ENCODE results near the gene RALGPS2. TPM values are rescaled to one million over a fixed set of nuclear protein-coding genes. Genes with fewer than 3 reads are reported as not detected.
A peak's percentile ranks its signal among the peaks of the same experiment; 100 is the strongest.

The RALGPS2 gene
- total RNA-seq, 1 donor from 2014 or later, result 24.6 TPM

GRCh38 chr1:178916448-178917174 is 191.6 kb downstream of the RALGPS2 start:
- peak; percentile 75 for ATAC-seq
- DNase-seq (ENCODE audit: low spot score), result no peak

- peak; percentile 56 for ATAC-seq
- no peak for DNase-seq (ENCODE audit: low spot score)
Measured at GRCh38 chr1:178918308-178918707, 193.3 kb downstream of the RALGPS2 start.

GRCh38 chr1:178918955-178919354 is 193.9 kb downstream of the RALGPS2 start:
- ATAC-seq (peak; percentile 6), DNase-seq (ENCODE audit: low spot score) (peak; percentile 49)

- no peak for ATAC-seq
- DNase-seq (ENCODE audit: low spot score), result no peak
Measured at GRCh38 chr1:178919581-178919980, 194.5 kb downstream of the RALGPS2 start.

GRCh38 chr1:178921499-178921898 is 196.5 kb downstream of the RALGPS2 start:
- ATAC-seq, result no peak

GRCh38 chr1:178923512-178923911 is 198.5 kb downstream of the RALGPS2 start:
- ATAC-seq, result no peak

More at GRCh38 chr1:178921499-178921898, 196.5 kb downstream of the RALGPS2 start:
- DNase-seq (ENCODE audit: low spot score), result no peak

GRCh38 chr1:178926046-178926445 is 201.0 kb downstream of the RALGPS2 start:
- no peak for ATAC-seq
- DNase-seq (ENCODE audit: low spot score), result no peak

More at GRCh38 chr1:178923512-178923911, 198.5 kb downstream of the RALGPS2 start:
- DNase-seq (ENCODE audit: low spot score), result no peak

- DNase-seq (ENCODE audit: low spot score), result no peak
- ATAC-seq, result no peak
Measured at GRCh38 chr1:178927003-178927402, 202.0 kb downstream of the RALGPS2 start.

- DNase-seq (ENCODE audit: low spot score), result no peak
- no peak for ATAC-seq
Measured at GRCh38 chr1:178928041-178928440, 203.0 kb downstream of the RALGPS2 start.

GRCh38 chr1:178928976-178929375 is 203.9 kb downstream of the RALGPS2 start:
- DNase-seq (ENCODE audit: low spot score) (no peak), ATAC-seq (no peak)

GRCh38 chr1:178931858-178932551 is 207.0 kb downstream of the RALGPS2 start:
- DNase-seq (ENCODE audit: low spot score), result no peak
- ATAC-seq, result peak; percentile 69

- DNase-seq (ENCODE audit: low spot score), result no peak
- ATAC-seq, result no peak
Measured at GRCh38 chr1:178932552-178932906, 207.5 kb downstream of the RALGPS2 start.

- no peak for DNase-seq (ENCODE audit: low spot score)
- ATAC-seq, result no peak
Measured at GRCh38 chr1:178933105-178933561, 208.1 kb downstream of the RALGPS2 start.

GRCh38 chr1:178933709-178934490 is 208.9 kb downstream of the RALGPS2 start:
- no peak for ATAC-seq
- no peak for DNase-seq (ENCODE audit: low spot score)

GRCh38 chr1:178934546-178934945 is 209.5 kb downstream of the RALGPS2 start:
- DNase-seq (ENCODE audit: low spot score) (no peak), ATAC-seq (no peak)

- peak; percentile 46 for ATAC-seq
- DNase-seq (ENCODE audit: low spot score), result no peak
Measured at GRCh38 chr1:178935610-178936009, 210.6 kb downstream of the RALGPS2 start.

GRCh38 chr1:178937695-178938094 is 212.7 kb downstream of the RALGPS2 start:
- ATAC-seq (no peak), DNase-seq (ENCODE audit: low spot score) (no peak)

- DNase-seq (ENCODE audit: low spot score), result no peak
Measured at GRCh38 chr1:178938101-178938958, 213.3 kb downstream of the RALGPS2 start.

GRCh38 chr1:178938959-178939317 is 213.9 kb downstream of the RALGPS2 start:
- DNase-seq (ENCODE audit: low spot score) (no peak), ATAC-seq (no peak)

More at GRCh38 chr1:178938101-178938958, 213.3 kb downstream of the RALGPS2 start:
- no peak for ATAC-seq

- DNase-seq (ENCODE audit: low spot score) (no peak), ATAC-seq (no peak)
Measured at GRCh38 chr1:178939338-178940067, 214.5 kb downstream of the RALGPS2 start.
